Stimulated activated CD8-positive, alpha-beta memory T cell treated with anti-CD3 and anti-CD28 coated beads, Interleukin-7, amount 100 ng/mL, for 48 hours (primary cell): ENCODE results near the gene ZSCAN5A.
"Not testable (repeated sequence)": the region's sequence is repeated elsewhere in the genome, so short reads cannot be mapped to it uniquely, and the experiment has no call there.

Experiments used
- DNase-seq, 2 donors: peaks; one replicate each; pipeline ENCODE4 v3.0.0-alpha.2; 2020; ENCODE audit warnings: low read depth in 1 of 2; ENCODE audit errors: extremely low read depth in 1 of 2

Gene ZSCAN5A

DNA sequence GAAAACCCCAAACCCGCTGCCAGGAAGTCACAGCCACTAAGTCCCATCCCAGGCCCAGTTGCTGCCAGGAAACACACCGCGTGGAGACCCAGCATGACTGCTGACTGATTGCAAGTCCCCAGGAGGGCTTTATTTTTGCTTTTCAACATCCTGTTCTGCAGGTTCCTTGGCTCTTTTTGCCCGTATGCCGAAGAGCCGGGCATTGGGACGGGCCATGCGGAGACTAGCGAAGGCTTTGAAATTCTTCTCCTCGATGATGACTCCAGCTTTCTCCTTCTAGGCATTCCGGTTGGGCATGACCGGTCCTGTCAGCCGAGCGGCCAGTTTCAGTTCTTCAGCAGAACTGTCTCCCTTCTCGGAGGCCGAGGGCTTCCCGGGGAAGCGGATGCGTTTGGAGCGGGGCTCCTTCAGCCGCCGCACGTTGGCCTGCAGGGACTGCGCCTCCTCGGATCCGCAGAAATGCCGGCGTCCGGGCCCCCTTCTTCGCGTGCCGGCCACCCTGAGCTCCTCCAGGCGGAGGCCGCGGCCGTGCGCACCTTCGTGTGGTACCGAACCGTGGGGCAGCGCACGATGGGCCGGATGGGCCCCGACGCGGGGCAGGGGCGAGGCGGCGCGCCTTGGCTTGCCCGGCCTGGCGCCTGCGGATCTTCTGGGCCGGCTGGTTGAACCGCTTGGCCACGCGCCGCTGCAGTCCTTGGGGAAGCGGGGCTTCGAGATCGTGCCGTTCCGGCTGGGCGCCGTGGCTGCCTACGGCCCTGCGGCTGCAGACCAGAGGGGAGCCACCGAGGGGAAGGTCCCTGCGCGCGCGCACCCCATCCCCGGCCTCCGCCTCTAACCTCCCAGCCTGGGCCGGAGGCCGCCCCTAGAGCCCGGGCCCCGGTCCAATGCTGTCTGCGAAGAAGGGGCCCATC, 97.3 kb downstream of the ZSCAN5A start:
- DNase-seq = no peak

DNA sequence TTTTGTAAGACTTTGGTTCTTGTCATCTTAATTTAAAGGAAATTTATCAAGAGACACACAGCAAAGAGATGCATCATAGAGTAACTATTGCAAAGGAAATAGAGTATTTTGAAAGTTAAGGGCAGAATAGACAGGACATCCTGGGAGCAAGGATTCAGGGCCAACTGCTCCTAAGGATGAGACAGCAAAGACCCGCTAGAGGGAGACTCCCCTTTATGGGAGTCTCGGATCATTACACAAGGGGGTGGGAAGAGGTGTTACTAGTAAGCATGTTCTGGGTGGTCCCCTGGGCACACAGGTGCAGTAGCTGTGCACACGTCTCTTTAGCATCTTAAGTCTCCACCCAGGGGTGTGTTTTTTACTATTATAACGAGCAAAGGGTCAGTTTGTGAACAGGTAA, 102.9 kb downstream of the ZSCAN5A start:
- no peak for DNase-seq

DNA sequence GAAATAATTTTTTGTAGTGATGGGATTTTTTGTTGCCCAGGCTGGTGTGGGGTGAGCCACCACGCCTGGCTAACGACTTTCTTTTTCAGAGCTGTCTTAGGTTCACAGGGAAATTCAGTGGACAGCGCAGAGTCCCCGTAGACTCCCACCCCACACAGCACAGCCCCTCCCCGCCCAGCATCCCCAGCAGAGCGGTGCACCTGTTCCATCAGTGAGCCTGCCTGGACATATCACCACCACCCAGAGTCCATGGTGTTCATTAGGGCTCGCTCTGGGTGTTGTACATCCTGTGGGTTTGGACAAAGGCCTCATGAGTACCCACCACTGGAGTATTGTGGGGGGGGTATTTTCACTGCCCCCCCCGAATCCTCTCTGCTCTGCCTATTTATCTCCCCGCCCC, 104.6 kb downstream of the ZSCAN5A start:
- not testable (repeated sequence) for DNase-seq

DNA sequence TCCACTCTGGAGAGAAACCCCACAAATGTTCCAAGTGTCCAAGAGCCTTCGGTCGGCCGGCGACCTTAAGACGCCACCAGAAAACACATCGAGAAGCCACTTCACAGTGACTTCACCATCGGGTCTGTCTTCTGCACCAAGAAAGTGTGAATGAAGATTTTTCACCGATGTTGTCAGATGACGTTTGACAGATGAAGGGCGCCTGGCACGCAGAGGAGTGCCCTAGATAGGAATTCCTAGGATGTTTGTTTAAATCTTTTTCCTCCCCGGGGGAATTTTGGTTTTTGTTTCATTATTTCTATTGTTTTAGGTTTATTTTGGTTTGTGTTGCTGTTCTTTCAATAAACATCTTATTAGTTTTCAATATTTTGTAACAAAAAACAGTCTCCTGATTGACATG, 105.5 kb downstream of the ZSCAN5A start:
- no peak for DNase-seq

DNA sequence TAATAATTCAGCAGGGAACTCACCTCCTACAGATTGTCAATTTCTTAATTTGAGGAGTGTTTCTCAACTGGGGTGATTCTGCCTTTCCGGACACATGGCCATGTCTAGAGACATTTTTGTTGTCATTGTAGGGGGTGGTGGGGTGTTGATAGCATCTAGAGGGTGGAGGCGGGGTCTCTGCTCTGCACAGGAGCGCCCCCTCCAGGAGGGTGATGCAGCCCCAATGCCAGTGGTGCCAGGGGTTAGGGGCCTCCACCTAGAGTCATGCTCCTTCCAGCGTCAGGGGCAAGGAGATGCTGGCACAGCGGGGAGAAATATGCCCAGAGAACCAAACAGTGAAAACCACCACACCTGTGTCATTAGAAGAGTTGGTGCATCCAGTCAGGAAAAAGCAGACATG, 107.1 kb downstream of the ZSCAN5A start:
- not testable (repeated sequence) for DNase-seq

GRCh38 chr19:56201973-56202372, 112.7 kb downstream of the ZSCAN5A start, which contains the start of gene ZSCAN5C:
ZSCAN5C (plus strand) TSS chr19:56202273; CDS start chr19:56205914, 3,641 bp downstream.
- DNase-seq = no peak

GRCh38 chr19:56199687-56200086, 115.0 kb downstream of the ZSCAN5A start:
- no peak for DNase-seq

DNA sequence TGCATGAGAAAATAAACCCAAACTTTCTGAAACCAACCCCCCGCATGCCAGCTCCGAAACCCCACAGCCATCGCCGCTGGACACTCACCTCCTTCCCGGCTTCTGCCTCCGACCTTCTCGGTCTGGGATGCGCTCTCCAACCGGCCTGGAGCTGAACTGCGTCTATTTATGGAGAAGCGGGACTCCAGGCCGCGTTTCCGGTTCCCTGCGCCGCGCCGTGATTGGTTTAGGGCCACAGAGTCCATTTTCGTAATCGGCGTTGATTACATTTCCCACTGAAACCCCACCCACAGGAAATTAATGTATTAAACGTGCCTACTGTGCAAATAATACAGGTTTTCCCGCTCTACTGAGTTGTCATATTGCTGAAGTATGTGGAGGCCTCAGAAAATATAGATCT, 117.0 kb downstream of the ZSCAN5A start, which contains the start of gene ZSCAN5B:
TSS of gene ZSCAN5B (minus strand) at position 138 of the 400 bp plus-strand sequence. CDS start 4,731 bp downstream, outside the sequence.
- not testable (repeated sequence) for DNase-seq

GRCh38 chr19:56193981-56194640, 120.5 kb downstream of the ZSCAN5A start:
- no peak for DNase-seq

DNA sequence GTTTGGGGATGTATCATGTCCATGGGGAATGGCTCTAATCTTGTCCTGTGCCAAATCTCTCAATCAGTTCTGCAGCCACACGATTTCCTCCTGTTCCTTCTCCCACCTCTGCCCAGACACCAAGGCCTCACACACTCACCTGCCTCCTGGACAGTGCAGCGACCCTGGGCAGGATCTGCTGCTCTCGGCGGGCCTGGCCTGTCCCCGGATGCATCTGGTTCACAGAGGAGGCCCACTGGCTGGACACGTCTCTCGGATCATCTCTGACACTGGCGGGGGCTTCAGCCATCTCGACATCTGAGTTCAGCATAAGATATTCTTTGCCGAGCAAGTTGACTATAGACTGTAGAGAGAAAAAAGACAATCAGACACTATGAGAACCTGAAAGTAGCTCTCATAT, 122.9 kb downstream of the ZSCAN5A start:
- no peak for DNase-seq

- DNase-seq = no peak
Measured at GRCh38 chr19:56191115-56191514, 123.5 kb downstream of the ZSCAN5A start.

DNA sequence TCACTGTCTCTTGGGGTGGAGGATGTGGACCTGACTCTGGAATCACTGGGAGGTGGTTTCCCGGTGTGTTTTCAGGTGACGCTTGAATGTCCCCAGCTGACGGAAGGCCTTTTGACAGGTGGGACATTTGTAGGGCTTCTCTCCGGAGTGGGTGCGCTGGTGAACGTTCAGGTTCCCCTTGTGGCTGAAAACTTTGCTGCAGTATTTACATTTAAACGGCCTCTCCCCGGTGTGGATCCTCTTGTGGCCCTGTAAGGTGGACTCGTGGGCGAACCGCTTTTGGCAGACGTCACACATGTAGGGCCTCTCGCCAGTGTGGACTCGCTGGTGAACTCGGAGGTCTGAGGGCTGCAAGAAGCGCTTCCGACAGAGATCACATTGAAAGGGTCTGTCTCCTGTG, 124.9 kb downstream of the ZSCAN5A start:
- DNase-seq = no peak

GRCh38 chr19:56177564-56178243, 136.9 kb downstream of the ZSCAN5A start:
- DNase-seq = no peak

DNA sequence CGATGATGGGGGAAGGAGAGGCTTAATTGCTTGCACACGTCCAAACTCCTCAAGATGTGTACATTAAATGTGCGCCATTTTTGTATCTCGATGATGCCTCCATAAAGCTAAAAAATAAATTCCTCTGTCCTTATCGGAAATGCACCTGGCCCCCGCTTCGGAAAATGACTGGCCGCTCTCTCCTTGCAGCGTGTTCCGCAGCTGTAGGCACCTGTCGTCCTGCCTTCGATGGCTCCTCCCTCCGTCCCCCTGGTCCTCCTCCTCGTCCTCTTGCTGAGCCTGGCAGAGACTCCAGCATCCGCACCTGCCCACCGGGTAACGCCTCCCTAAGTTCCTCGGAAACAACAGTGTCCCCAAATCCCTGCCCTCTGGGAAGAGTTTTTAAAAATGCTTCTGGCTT, 137.8 kb downstream of the ZSCAN5A start:
- no peak for DNase-seq

- DNase-seq = not testable (repeated sequence)
Measured at GRCh38 chr19:56176310-56176709, 138.3 kb downstream of the ZSCAN5A start.

DNA sequence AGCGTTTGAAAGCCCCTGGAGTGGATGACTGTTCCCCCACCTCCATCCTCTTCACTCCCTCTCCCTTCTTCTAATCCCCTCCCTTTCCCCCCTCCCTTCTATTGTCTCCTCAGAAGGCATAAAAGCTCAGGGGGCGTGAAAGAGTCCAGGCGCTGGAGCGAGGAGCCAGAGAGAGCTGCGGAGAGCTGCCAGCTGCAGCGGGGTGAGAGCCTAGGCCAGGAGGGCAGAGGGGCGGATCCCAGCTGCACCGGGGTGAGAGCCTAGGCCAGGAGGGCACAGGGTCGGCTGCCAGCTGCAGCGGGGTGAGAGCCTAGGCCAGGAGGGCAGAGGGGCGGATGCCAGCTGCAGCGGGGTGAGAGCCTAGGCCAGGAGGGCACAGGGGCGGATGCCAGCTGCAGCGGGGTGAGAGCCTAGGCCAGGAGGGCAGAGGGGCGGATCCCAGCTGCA, 138.8 kb downstream of the ZSCAN5A start, which contains the start of gene GALP:
TSS of gene GALP (plus strand) at position 148 of the 447 bp plus-strand sequence. CDS start 1,101 bp downstream, outside the sequence.
- DNase-seq = not testable (repeated sequence)

- DNase-seq = no peak
Measured at GRCh38 chr19:56174550-56174949, 140.1 kb downstream of the ZSCAN5A start.

- DNase-seq = no peak
Measured at GRCh38 chr19:56174086-56174485, 140.6 kb downstream of the ZSCAN5A start.
